ENCODE measurements around the gene C6. TPM values are rescaled to one million over a fixed set of nuclear protein-coding genes. Genes with fewer than 3 reads are reported as not detected.

C6 gene
- total and polyA plus RNA-seq, 11 donors, result 3.2 to 151 (median 61.9) TPM

GRCh38 chr5:41154491-41154890, 58.8 kb downstream of the C6 start:
- TF ChIP-seq CTCF (IDR thresholded peaks at IDR 0.05) (no peak), POLR2A (IDR thresholded peaks at IDR 0.05) (no peak)
- Histone ChIP-seq H3K4me3 (no peak overlapping the region), H3K27ac (no peak overlapping the region), H3K9me3 (no peaks in the 10 kb centered on the region), H3K36me3 (peaks cover 0 to 78% (median 0%) of the 10 kb centered on the region in 9 donors), H3K4me1 (peaks cover 0 to 3% (median 0%) of the 10 kb centered on the region in 12 donors), H3K27me3 (no peaks in the 10 kb centered on the region)
- intact Hi-C loops (cut with DNase I), result no loop called here
- 91 to 96% (median 92%) methylated on average over 3 of the region's 3 CpGs for WGBS, 4 donors
- ATAC-seq (no peak), DNase-seq (no peak)

- intact Hi-C loops (cut with DNase I), result no loop called here
- ATAC-seq (no peak), DNase-seq (no peak)
- WGBS, 4 donors, result 68 to 83% (median 71%) methylated on average over 4 of the region's 4 CpGs
- no peak for TF ChIP-seq CTCF (IDR thresholded peaks at IDR 0.05)
- TF ChIP-seq POLR2A (IDR thresholded peaks at IDR 0.05), result no peak
- Histone ChIP-seq H3K4me3 (no peak overlapping the region), H3K27me3 (no peaks in the 10 kb centered on the region), H3K4me1 (peaks cover 0 to 3% (median 0%) of the 10 kb centered on the region in 12 donors), H3K36me3 (peaks cover 0 to 69% (median 0%) of the 10 kb centered on the region in 9 donors), H3K9me3 (no peaks in the 10 kb centered on the region), H3K27ac (peak overlapping the region in 1 of 12 donors; percentile 20)
These were observed 61.8 kb downstream of the C6 start for GRCh38 chr5:41151564-41151963.

- intact Hi-C loops (cut with DNase I), result no loop called here
- TF ChIP-seq CTCF (IDR thresholded peaks at IDR 0.05) (no peak), POLR2A (IDR thresholded peaks at IDR 0.05) (no peak)
- Histone ChIP-seq H3K9me3 (no peaks in the 10 kb centered on the region), H3K36me3 (peaks cover 0 to 45% (median 0%) of the 10 kb centered on the region in 9 donors), H3K4me3 (no peak overlapping the region), H3K27ac (no peak overlapping the region), H3K4me1 (peaks cover 0 to 3% (median 0%) of the 10 kb centered on the region in 12 donors), H3K27me3 (no peaks in the 10 kb centered on the region)
- DNase-seq, result no peak
- whole genome bisulfite sequencing, 4 donors, result 67 to 95% (median 91%) methylated on average over 1 of the region's 1 CpG
- ATAC-seq, result no peak
These were observed 64.9 kb downstream of the C6 start for GRCh38 chr5:41148448-41148847.

- WGBS, 4 donors, result 85 to 95% (median 93%) methylated on average over 5 of the region's 5 CpGs
- TF ChIP-seq POLR2A (IDR thresholded peaks at IDR 0.05) (no peak), CTCF (IDR thresholded peaks at IDR 0.05) (no peak)
- no peak overlapping the region for H3K27ac ChIP-seq
- intact Hi-C loops (cut with DNase I), result no loop called here
- H3K27me3 ChIP-seq, result no peaks in the 10 kb centered on the region
- no peaks in the 10 kb centered on the region for H3K9me3 ChIP-seq
- ATAC-seq (no peak), DNase-seq (no peak)
- H3K4me3 ChIP-seq, result no peak overlapping the region
- H3K4me1 ChIP-seq, result no peaks in the 10 kb centered on the region
- H3K36me3 ChIP-seq, result peaks cover 0 to 33% (median 0%) of the 10 kb centered on the region in 9 donors
These were observed 68.0 kb downstream of the C6 start for GRCh38 chr5:41145306-41145705.

Data from heart left ventricle (tissue), 16 donors.